B cell (primary cell): ENCODE measurements around the gene FAM98A. TPM values are rescaled to one million over a fixed set of nuclear protein-coding genes. Genes with fewer than 3 reads are reported as not detected.

Source experiments
- ATAC-seq: fragments of 200-7000 bp; cut with Tn5 transposase; one replicate; pipeline ENCODE4 v1.10.0; 2021; ENCODE audit warnings: low read depth, mild to moderate bottlenecking, moderate number of reproducible peaks, moderate library complexity
- CTCF ChIA-PET: fragments of 350-600 bp; sonication (Branson Sonifier 250); formaldehyde crosslinking; loops from one replicate; lab custom pipeline; 2021; ENCODE audit warnings: antibody characterized with exemption, inconsistent platforms; lab: Charles Lee
- POLR2A ChIA-PET: fragments of 350-600 bp; sonication (Branson Sonifier 250); formaldehyde crosslinking; loops from one replicate; lab custom pipeline; 2021; ENCODE audit warnings: antibody characterized with exemption; lab: Charles Lee
- DNase-seq: peaks from one replicate; pipeline ENCODE4 v3.0.0; 2013
- H2AFZ ChIP-seq: 2 replicates; pipeline ENCODE4 v1.6.1; 2012; ENCODE audit warnings: mild to moderate bottlenecking, low read depth, low read length; ENCODE audit not compliant: insufficient read depth, poor library complexity, severe bottlenecking
- H3K27ac ChIP-seq, 2 donors: 1 replicate in 1 of 2; 2 replicates in 1 of 2; pipeline ENCODE4 v1.5.1; 2012 to 2013; ENCODE audit warnings: low read length in 2 of 2, mild to moderate bottlenecking in 2 of 2, moderate library complexity in 1 of 2
- H3K27me3 ChIP-seq, 4 experiments: fragments of 200-600 bp in 1 of 4; sonication (generic) in 1 of 4; replicated peaks in 1 of 4; 1 replicate in 2 of 4; 2 replicates in 2 of 4; pipeline versions ENCODE4 v1.6.1 to v1.7.0; 2013 to 2016; ENCODE audit warnings: low read length in 3 of 4, mild to moderate bottlenecking in 2 of 4, mixed read lengths in 1 of 4, moderate library complexity in 1 of 4; ENCODE audit not compliant: insufficient read depth in 4 of 4, control insufficient read depth in 3 of 4; ENCODE audit errors: control extremely low read depth in 1 of 4
- H3K36me3 ChIP-seq, 2 experiments: replicated peaks in 1 of 2; 1 replicate in 1 of 2; 2 replicates in 1 of 2; pipeline versions ENCODE4 v1.6.1 to v1.7.1; 2013; ENCODE audit warnings: low read length in 1 of 2; ENCODE audit not compliant: insufficient read depth in 2 of 2, control insufficient read depth in 1 of 2; ENCODE audit errors: control extremely low read depth in 1 of 2, extremely low read depth in 1 of 2
- H3K4me1 ChIP-seq, 2 donors: fragments of 200-600 bp in 1 of 2; sonication (generic) in 1 of 2; 1 replicate in 1 of 2; 2 replicates in 1 of 2; pipeline versions ENCODE4 v1.5.1 to v1.6.1; 2013 to 2017; ENCODE audit warnings: low read length in 2 of 2; ENCODE audit not compliant: control insufficient read depth in 2 of 2, insufficient read depth in 2 of 2
- H3K4me2 ChIP-seq: replicated peaks from 2 replicates; pipeline ENCODE3; 2012; ENCODE audit warnings: mild to moderate bottlenecking, low read depth, low read length; ENCODE audit not compliant: poor library complexity, severe bottlenecking
- H3K4me3 ChIP-seq, 5 experiments: fragments of 200-600 bp in 1 of 5; sonication (generic) in 1 of 5; 1 replicate in 3 of 5; 2 replicates in 2 of 5; pipeline versions ENCODE4 v1.5.1 to v1.7.0; 2011 to 2016; ENCODE audit warnings: low read length in 4 of 5, mild to moderate bottlenecking in 4 of 5, low read depth in 2 of 5, control low read depth in 1 of 5, moderate library complexity in 1 of 5; ENCODE audit not compliant: insufficient read depth in 1 of 5; ENCODE audit errors: control extremely low read depth in 1 of 5, extremely low read depth in 1 of 5
- H3K79me2 ChIP-seq: fragments of 200-600 bp; sonication (generic); one replicate; pipeline ENCODE4 v1.6.0; 2016; ENCODE audit warnings: low read length; ENCODE audit not compliant: control insufficient read depth, insufficient read depth
- H3K9ac ChIP-seq: fragments of 200-600 bp; sonication (generic); 2 replicates; pipeline ENCODE4 v1.6.1; 2017; ENCODE audit warnings: mild to moderate bottlenecking, low read length, moderate library complexity
- H3K9me3 ChIP-seq, 3 donors: one replicate each; pipeline versions ENCODE4 v1.6.1 to v1.7.1; 2013; ENCODE audit warnings: low read length in 2 of 3; ENCODE audit not compliant: control insufficient read depth in 2 of 3, insufficient read depth in 1 of 3; ENCODE audit errors: control extremely low read depth in 1 of 3
- H4K20me1 ChIP-seq: 2 replicates; pipeline ENCODE4 v1.6.0; 2012; ENCODE audit warnings: mild to moderate bottlenecking, low read length; ENCODE audit not compliant: insufficient read depth, control insufficient read depth, poor library complexity, severe bottlenecking
- H3K27ac Mint-ChIP-seq: one replicate; pipeline ENCODE4 v1.8.0; 2021; ENCODE audit warnings: mixed read lengths
- H3K27me3 Mint-ChIP-seq: one replicate; pipeline ENCODE4 v1.8.0; 2021; ENCODE audit warnings: mixed read lengths
- H3K4me1 Mint-ChIP-seq: one replicate; pipeline ENCODE4 v1.8.0; 2021; ENCODE audit warnings: mixed read lengths
- H3K4me3 Mint-ChIP-seq: one replicate; pipeline ENCODE4 v1.8.0; 2021; ENCODE audit warnings: mixed read lengths
- H3K9me3 Mint-ChIP-seq: one replicate; pipeline ENCODE4 v1.8.0; 2022; ENCODE audit warnings: mixed read lengths; ENCODE audit not compliant: insufficient read depth
- CTCF ChIP-seq: fragments of 200-600 bp; IDR thresholded peaks from one replicate; pipeline ENCODE4 v1.8.0; 2022; ENCODE audit warnings: antibody characterized with exemption, mild to moderate bottlenecking
- EZH2 ChIP-seq: IDR thresholded peaks from 2 replicates; pipeline ENCODE4 v1.6.1; 2012; ENCODE audit warnings: borderline replicate concordance, low read depth, mild to moderate bottlenecking, moderate library complexity, low read length; ENCODE audit not compliant: insufficient read depth, poor library complexity, severe bottlenecking
- WGBS: methylation state at CpG from one replicate; pipeline ENCODE4 v1.1.5; 2013; ENCODE audit warnings: missing lambda C conversion rate; ENCODE audit not compliant: insufficient coverage; 5-methylcytosine and 5-hydroxymethylcytosine counted together
- intact Hi-C: fragments of 100-400 bp; cut with micrococcal nuclease; formaldehyde crosslinking; loops from one replicate; pipeline ENCODE4 v1.10.0; 2022
- polyA plus RNA-seq: library from polyadenylated mRNA; depleted of rRNA; stranded (reverse); fragments of >200 nt; gene quantifications from 2 replicates; pipeline ENCODE4 v1.2.3, GENCODE V29; 2012
- total RNA-seq, 2 donors: library from RNA; stranded (reverse); fragments of 120-200 nt in 1 of 2; gene quantifications; 1 replicate in 1 of 2; 2 replicates in 1 of 2; pipeline versions ENCODE4 v1.2.3 to v1.2.4, GENCODE V29; 2013 to 2022

The FAM98A gene
- total and polyA plus RNA-seq, 2 donors (not counting 1 experiment from before 2014, with no cell fraction given) = 8.1 to 32.1 TPM

DNA sequence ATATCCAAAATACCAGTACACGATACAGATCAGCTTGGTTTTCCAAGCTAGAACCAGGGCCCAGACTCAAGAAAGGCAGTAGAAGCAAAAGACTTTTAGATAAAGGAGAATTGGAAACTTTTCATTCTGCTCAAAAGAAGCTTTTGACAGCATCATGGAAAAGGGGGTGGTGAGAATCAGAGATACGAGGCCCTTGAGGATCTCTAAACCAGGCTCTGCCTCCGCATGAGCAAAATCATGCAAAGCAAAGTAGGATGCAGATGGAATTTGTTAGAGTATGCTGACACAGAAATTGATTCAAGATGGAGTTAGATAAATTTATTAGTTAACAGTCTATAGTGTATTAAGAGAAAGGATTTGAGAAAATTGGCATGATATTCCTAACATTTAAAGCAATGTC, 39.8 kb downstream of the FAM98A start:
- ATAC-seq (no peak), DNase-seq (no peak)
- no peaks in the 10 kb centered on the region for H3K27me3 ChIP-seq
- H3K27ac ChIP-seq = no peak overlapping the region
- no peaks in the 10 kb centered on the region for H3K79me2 ChIP-seq
- H3K36me3 ChIP-seq = peaks cover 0 to 79% of the 10 kb centered on the region in 2 experiments
- H3K27ac Mint-ChIP-seq = no peak overlapping the region
- H3K9me3 ChIP-seq = no peaks in the 10 kb centered on the region
- peaks cover 9% of the 10 kb centered on the region for H3K4me1 Mint-ChIP-seq
- no peak overlapping the region for H3K4me3 ChIP-seq
- H3K9me3 Mint-ChIP-seq = no peaks in the 10 kb centered on the region
- no peak for TF ChIP-seq EZH2
- no peak for TF ChIP-seq CTCF
- intact Hi-C loops = no loop called here
- H3K4me2 ChIP-seq = no peak overlapping the region
- WGBS = 94% methylated on average over 2 of the region's 3 CpGs
- POLR2A ChIA-PET = interaction anchor here (1.3 kb wide), 1 partner anchor 80 kb away, joined by 3 read pairs; no protein-coding TSS in a partner anchor
- CTCF ChIA-PET = no interaction called here
- H3K4me3 Mint-ChIP-seq = no peak overlapping the region
- peaks cover 10% of the 10 kb centered on the region in 2 donors for H3K4me1 ChIP-seq
- no peak overlapping the region for H2AFZ ChIP-seq
- no peaks in the 10 kb centered on the region for H3K27me3 Mint-ChIP-seq
- H4K20me1 ChIP-seq = no peaks in the 10 kb centered on the region
- no peak overlapping the region for H3K9ac ChIP-seq

DNA sequence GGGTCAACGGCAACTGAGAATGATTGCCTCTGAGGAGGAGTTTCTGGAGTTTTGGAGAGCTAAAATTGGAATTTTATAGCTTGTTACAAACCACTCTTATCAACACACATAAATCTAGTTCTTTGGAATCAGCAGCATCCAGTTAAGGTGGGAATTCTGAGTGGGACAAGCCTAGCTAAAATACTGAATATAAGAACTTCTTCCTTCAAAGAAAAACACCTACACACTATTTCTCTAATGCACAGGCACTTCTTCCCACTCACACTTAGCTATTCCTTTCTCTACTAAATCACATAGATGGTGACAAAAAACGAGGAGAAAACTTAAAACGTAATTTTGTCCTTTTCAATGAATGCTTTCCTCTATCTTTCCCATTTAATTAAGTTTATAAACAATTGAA, 43.4 kb downstream of the FAM98A start:
- Histone ChIP-seq H3K9me3 (no peaks in the 10 kb centered on the region), H3K79me2 (no peaks in the 10 kb centered on the region), H3K4me1 (peaks cover 10 to 14% of the 10 kb centered on the region in 2 donors), H3K27me3 (no peaks in the 10 kb centered on the region), H3K4me2 (no peak overlapping the region), H3K9ac (no peak overlapping the region), H3K36me3 (peaks cover 4 to 65% of the 10 kb centered on the region in 2 experiments), H2AFZ (no peak overlapping the region), H4K20me1 (no peaks in the 10 kb centered on the region), H3K27ac (peak overlapping the region in 1 of 2 donors; percentile 62), H3K4me3 (no peak overlapping the region)
- ChIA-PET CTCF (interaction anchor here (0.9 to 3.5 kb wide), 4 partner anchors 24 to 79 kb away, joined by 3 to 17 read pairs (median 6); partner anchors contain the start of gene RASGRP3), POLR2A (no interaction called here)
- H3K27me3 Mint-ChIP-seq = no peaks in the 10 kb centered on the region
- ATAC-seq = no peak
- intact Hi-C loops = no loop called here
- no peaks in the 10 kb centered on the region for H3K9me3 Mint-ChIP-seq
- no peak for DNase-seq
- no peak for TF ChIP-seq EZH2
- TF ChIP-seq CTCF = no peak
- H3K27ac Mint-ChIP-seq = no peak overlapping the region
- no peak overlapping the region for H3K4me3 Mint-ChIP-seq
- H3K4me1 Mint-ChIP-seq = peaks cover 16% of the 10 kb centered on the region
- no CpG with 5 or more reads among the region's 3 CpGs for WGBS
